Upper lobe of right lung (tissue), 1 donor: ENCODE data around the gene FNTB. TPM values are rescaled to one million over a fixed set of nuclear protein-coding genes. Genes with fewer than 3 reads are reported as not detected.

ENCODE experiments used
- ATAC-seq: fragments of 200-7000 bp; cut with Tn5 transposase; one replicate; pipeline ENCODE4 v1.9.1; 2020; ENCODE audit warnings: mild to moderate bottlenecking, moderate library complexity
- DNase-seq: peaks from one replicate; pipeline ENCODE4 v3.0.0-alpha.2; 2020
- H3K27ac ChIP-seq: fragments of 200-600 bp; one replicate; pipeline ENCODE4 v1.8.0; 2022
- H3K27me3 ChIP-seq: fragments of 200-600 bp; one replicate; pipeline ENCODE4 v1.8.0; 2022; ENCODE audit warnings: mild to moderate bottlenecking
- H3K36me3 ChIP-seq: fragments of 200-600 bp; one replicate; pipeline ENCODE4 v1.8.0; 2022
- H3K4me1 ChIP-seq: fragments of 200-600 bp; one replicate; pipeline ENCODE4 v1.8.0; 2022
- H3K4me3 ChIP-seq: fragments of 200-600 bp; one replicate; pipeline ENCODE4 v1.8.0; 2022; ENCODE audit warnings: mild to moderate bottlenecking
- H3K9me3 ChIP-seq: fragments of 200-600 bp; one replicate; pipeline ENCODE4 v1.8.0; 2022
- CTCF ChIP-seq: fragments of 200-600 bp; IDR thresholded peaks from one replicate; pipeline ENCODE4 v1.8.0; 2022; ENCODE audit warnings: antibody characterized with exemption
- intact Hi-C: fragments of 100-400 bp; cut with DNase I; formaldehyde crosslinking; loops from one replicate; pipeline ENCODE4 v1.11.0; 2022
- total RNA-seq: library from RNA; stranded (reverse); fragmentation: NEBNext Ultra II Directional; extraction: Animal tissue kit (Norgen Biotek cat#: 25700); gene quantifications from one replicate; pipeline ENCODE4 v1.2.1, GENCODE V29; 2021
- donor health status: DM: no; HTN: yes; CAD: no; lungs with severe emphysema.

The FNTB gene
- total RNA-seq, 1 donor from 2014 or later: 14.2 TPM

- ATAC-seq (no peak), DNase-seq (no peak)
- intact Hi-C loops: no loop called here
- Histone ChIP-seq H3K27ac (no peak overlapping the region), H3K4me1 (peaks cover 10% of the 10 kb centered on the region), H3K4me3 (no peak overlapping the region), H3K27me3 (no peaks in the 10 kb centered on the region), H3K9me3 (no peaks in the 10 kb centered on the region), H3K36me3 (no peaks in the 10 kb centered on the region)
- TF ChIP-seq CTCF: no peak
These were observed 18.0 kb upstream of the FNTB start for GRCh38 chr14:64968651-64969050.

GRCh38 chr14:64970041-64970440, 16.7 kb upstream of the FNTB start:
- ATAC-seq: no peak
- peaks cover 10% of the 10 kb centered on the region for H3K4me1 ChIP-seq
- H3K27ac ChIP-seq: no peak overlapping the region
- no peak for TF ChIP-seq CTCF
- intact Hi-C loops: no loop called here
- no peaks in the 10 kb centered on the region for H3K36me3 ChIP-seq
- H3K27me3 ChIP-seq: no peaks in the 10 kb centered on the region
- H3K4me3 ChIP-seq: no peak overlapping the region
- peak; percentile 30 for DNase-seq
- H3K9me3 ChIP-seq: no peaks in the 10 kb centered on the region

GRCh38 chr14:64970776-64971477, 15.8 kb upstream of the FNTB start:
- DNase-seq: peak; percentile 58
- no peaks in the 10 kb centered on the region for H3K36me3 ChIP-seq
- H3K27ac ChIP-seq: no peak overlapping the region
- intact Hi-C loops: no loop called here
- H3K27me3 ChIP-seq: no peaks in the 10 kb centered on the region
- TF ChIP-seq CTCF: no peak
- peak overlapping the region; percentile 71 for H3K4me3 ChIP-seq
- H3K9me3 ChIP-seq: no peaks in the 10 kb centered on the region
- peaks cover 10% of the 10 kb centered on the region for H3K4me1 ChIP-seq
- peak; percentile 47 for ATAC-seq

GRCh38 chr14:64971491-64971942, 15.2 kb upstream of the FNTB start:
- no peaks in the 10 kb centered on the region for H3K27me3 ChIP-seq
- peak; percentile 63 for DNase-seq
- H3K4me3 ChIP-seq: peak overlapping the region; percentile 71
- intact Hi-C loops: no loop called here
- H3K9me3 ChIP-seq: no peaks in the 10 kb centered on the region
- H3K4me1 ChIP-seq: peaks cover 10% of the 10 kb centered on the region
- H3K27ac ChIP-seq: no peak overlapping the region
- no peak for ATAC-seq
- H3K36me3 ChIP-seq: no peaks in the 10 kb centered on the region
- no peak for TF ChIP-seq CTCF

- no peaks in the 10 kb centered on the region for H3K27me3 ChIP-seq
- intact Hi-C loops: no loop called here
- DNase-seq (peak; percentile 74), ATAC-seq (peak; percentile 78)
- TF ChIP-seq CTCF: no peak
- peak within 1 kb of the TSS; percentile 71 for H3K4me3 ChIP-seq
- H3K4me1 ChIP-seq: peaks cover 10% of the 10 kb centered on the region
- no peaks in the 10 kb centered on the region for H3K9me3 ChIP-seq
- H3K27ac ChIP-seq: no peak within 1 kb of the TSS
- no peaks in the 10 kb centered on the region for H3K36me3 ChIP-seq
These were observed 14.5 kb upstream of the FNTB start, which contains the start of gene RAB15 for GRCh38 chr14:64971943-64972791. Gene RAB15 (minus strand): TSS chr14:64972336. CDS start chr14:64972076, 260 bp downstream.
